Cardiac muscle cell (in vitro differentiated cells and primary cell): Measurements from ENCODE around the gene JPH4. TPM values are rescaled to one million over a fixed set of nuclear protein-coding genes. Genes with fewer than 3 reads are reported as not detected.

Source experiments
- DNase-seq, 2 donors: peaks; one replicate each; pipeline versions ENCODE4 v3.0.0 to v3.0.0-alpha.2; 2010 to 2017; ENCODE audit warnings: low read depth in 1 of 2, low spot score in 1 of 2
- H3K27ac ChIP-seq: fragments of 200-600 bp; sonication (generic); 2 replicates; pipeline ENCODE4 v1.5.1; 2016
- H3K27me3 ChIP-seq: fragments of 200-600 bp; sonication (generic); 2 replicates; pipeline ENCODE4 v1.6.0; 2016; ENCODE audit warnings: control low read depth
- H3K36me3 ChIP-seq: fragments of 200-600 bp; sonication (generic); 2 replicates; pipeline ENCODE4 v1.5.1; 2016; ENCODE audit warnings: control low read depth
- H3K4me1 ChIP-seq: fragments of 200-600 bp; sonication (generic); 2 replicates; pipeline ENCODE4 v1.8.1; 2017; ENCODE audit warnings: low read depth, mild to moderate bottlenecking, mixed run types
- H3K4me3 ChIP-seq: fragments of 200-600 bp; sonication (generic); 2 replicates; pipeline ENCODE4 v1.5.1; 2016; ENCODE audit warnings: mild to moderate bottlenecking
- H3K9me3 ChIP-seq: fragments of 200-600 bp; sonication (generic); 2 replicates; pipeline ENCODE4 v1.5.1; 2017; ENCODE audit warnings: low read depth, mild to moderate bottlenecking, control low read depth
- polyA plus RNA-seq: library from polyadenylated mRNA; unstranded; fragments of >200 nt; fragmentation: Nextera tagmentation; extraction: Ambion mirVana; gene quantifications from 2 replicates; pipeline ENCODE4 v1.2.1, GENCODE V29; 2016
- total RNA-seq: library from RNA; depleted of rRNA; stranded (reverse); fragments of >200 nt; gene quantifications from 2 replicates; pipeline ENCODE4 v1.2.3, GENCODE V29; 2016
- TF ChIP-seq, protein P1 (sequence below): IDR thresholded peaks from 2 replicates; pipeline ENCODE4 v1.5.1; 2012; ENCODE audit warnings: low read depth, mild to moderate bottlenecking, low read length

JPH4 gene
- total RNA-seq (0.39 and 0.63 TPM in 2 replicates), polyA plus RNA-seq (0.53 and 1.4 TPM in 2 replicates)

DNA sequence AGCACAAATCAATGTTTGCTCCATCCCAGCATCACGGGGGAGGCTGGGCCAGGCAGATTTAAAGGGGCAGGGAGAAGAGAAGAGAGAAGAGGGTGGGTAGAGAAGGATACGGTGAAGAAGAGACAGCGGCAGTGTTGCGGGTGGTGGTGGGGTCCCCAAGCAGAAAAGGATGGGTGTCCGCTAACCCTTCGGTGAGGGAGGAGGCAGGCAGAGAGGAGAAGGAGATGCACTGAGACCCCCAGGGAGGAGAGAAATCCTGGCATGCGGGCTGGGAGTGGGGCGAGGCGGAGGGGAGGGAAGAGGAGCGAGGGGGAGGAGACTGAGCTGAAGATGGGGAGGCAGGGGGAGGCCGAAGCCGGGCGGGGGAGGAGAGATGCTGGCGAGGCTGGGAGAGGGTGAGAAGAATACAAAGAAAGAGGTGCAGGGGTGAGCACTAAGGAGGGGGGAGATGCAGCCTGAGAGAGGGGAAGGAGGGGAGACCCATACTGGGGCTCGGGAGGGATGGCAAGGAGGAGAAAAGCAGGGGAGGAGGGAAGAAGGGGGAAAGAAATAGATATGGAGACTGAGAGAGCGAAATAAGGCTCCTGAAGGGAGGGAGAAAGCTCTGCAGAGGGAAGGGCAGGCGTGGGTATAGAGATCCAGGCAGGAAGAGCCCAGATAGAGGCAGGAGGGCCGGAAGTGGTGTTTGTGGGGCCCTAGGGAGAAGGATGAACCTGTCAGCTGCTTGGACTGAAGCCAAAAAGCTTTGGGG lies at the start of gene JPH4:
TSS of gene JPH4 (minus strand) at position 231 of the 751 bp plus-strand sequence. CDS start 1,337 bp downstream, outside the sequence.
- TF ChIP-seq, protein P1, sequence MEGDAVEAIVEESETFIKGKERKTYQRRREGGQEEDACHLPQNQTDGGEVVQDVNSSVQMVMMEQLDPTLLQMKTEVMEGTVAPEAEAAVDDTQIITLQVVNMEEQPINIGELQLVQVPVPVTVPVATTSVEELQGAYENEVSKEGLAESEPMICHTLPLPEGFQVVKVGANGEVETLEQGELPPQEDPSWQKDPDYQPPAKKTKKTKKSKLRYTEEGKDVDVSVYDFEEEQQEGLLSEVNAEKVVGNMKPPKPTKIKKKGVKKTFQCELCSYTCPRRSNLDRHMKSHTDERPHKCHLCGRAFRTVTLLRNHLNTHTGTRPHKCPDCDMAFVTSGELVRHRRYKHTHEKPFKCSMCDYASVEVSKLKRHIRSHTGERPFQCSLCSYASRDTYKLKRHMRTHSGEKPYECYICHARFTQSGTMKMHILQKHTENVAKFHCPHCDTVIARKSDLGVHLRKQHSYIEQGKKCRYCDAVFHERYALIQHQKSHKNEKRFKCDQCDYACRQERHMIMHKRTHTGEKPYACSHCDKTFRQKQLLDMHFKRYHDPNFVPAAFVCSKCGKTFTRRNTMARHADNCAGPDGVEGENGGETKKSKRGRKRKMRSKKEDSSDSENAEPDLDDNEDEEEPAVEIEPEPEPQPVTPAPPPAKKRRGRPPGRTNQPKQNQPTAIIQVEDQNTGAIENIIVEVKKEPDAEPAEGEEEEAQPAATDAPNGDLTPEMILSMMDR = no peak
- peaks cover 5% of the 10 kb centered on the region for H3K4me1 ChIP-seq
- H3K4me3 ChIP-seq = peak within 1 kb of the TSS; percentile 23
- H3K27ac ChIP-seq = no peak within 1 kb of the TSS
- no peak for DNase-seq
- peaks cover 53% of the 10 kb centered on the region for H3K27me3 ChIP-seq
- H3K9me3 ChIP-seq = no peaks in the 10 kb centered on the region
- no peaks in the 10 kb centered on the region for H3K36me3 ChIP-seq

DNA sequence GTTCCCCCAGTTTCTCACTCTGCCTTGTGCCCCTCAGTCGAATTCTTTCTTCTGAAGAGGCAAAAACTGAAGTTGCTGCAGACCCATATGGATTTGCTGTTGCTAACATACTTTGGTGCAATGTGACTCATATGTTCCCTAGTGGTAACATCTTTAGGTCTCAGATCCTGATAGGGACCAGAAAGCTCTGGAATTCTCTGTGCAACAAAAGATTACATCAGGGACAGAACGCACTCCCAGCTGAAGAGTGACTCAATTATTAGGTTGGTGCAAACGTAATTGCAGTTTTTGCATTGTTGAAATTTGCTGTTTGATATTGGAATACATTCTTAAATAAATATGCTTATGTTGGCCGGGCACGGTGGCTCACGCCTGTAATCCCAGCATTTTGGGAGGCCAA lies 49.4 kb upstream of the JPH4 start:
- Histone ChIP-seq H3K27ac (no peak overlapping the region), H3K27me3 (no peaks in the 10 kb centered on the region), H3K4me3 (no peak overlapping the region), H3K36me3 (no peaks in the 10 kb centered on the region), H3K9me3 (no peaks in the 10 kb centered on the region), H3K4me1 (peaks cover 6% of the 10 kb centered on the region)
- TF ChIP-seq, protein P1 = no peak
- peak in 1 of 2 donors; percentile 9 for DNase-seq

DNA sequence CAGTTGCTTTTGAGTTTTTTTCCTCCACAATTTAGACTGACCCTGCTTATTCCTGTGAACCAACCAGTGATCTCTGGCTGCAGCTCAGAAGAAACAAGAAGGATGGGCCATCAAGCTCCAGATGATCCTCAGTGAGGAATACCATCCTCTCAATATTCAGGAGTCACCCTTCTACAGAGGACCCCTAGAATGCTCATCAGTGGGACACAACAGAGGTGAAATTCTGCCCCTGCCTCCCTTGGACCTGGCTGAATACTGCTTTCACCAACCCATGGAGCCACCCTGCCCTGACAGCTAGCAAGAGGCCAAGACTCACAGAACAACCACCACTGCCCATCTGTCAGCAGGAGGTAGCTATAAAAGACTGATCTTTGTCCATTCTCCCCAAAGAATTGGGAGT lies 48.4 kb upstream of the JPH4 start:
- no peaks in the 10 kb centered on the region for H3K27me3 ChIP-seq
- no peak overlapping the region for H3K4me3 ChIP-seq
- H3K4me1 ChIP-seq = no peaks in the 10 kb centered on the region
- TF ChIP-seq, protein P1 = no peak
- no peaks in the 10 kb centered on the region for H3K9me3 ChIP-seq
- no peak overlapping the region for H3K27ac ChIP-seq
- no peaks in the 10 kb centered on the region for H3K36me3 ChIP-seq
- no peak for DNase-seq

DNA sequence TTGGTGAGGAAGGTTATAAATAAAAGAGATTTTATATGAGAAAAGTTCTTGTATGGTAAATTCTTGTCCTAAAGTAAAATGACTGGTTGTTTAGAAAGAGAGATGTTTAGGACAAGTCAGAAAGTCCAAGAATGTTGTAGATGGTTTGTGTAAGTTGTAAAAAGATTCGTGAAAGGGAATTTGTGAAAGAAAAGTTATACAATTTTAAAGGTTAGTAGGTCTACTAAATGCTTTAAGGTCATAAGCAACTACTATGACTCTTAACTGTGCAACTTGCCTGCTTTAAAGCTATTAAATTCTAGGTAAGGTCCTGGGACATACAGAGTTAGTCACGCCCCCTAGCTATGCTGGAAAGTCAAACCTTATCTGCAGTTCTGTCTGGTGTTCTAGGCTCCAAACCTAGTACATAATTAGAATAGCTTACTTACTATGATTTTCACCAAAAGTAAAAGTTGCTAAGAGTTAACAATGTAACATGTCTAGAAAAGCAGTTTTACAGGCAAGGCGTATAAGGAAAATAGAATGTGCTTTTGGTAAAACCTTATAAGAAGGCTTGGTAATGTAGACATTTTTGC lies 46.3 kb upstream of the JPH4 start:
- no peak overlapping the region for H3K4me3 ChIP-seq
- no peaks in the 10 kb centered on the region for H3K4me1 ChIP-seq

DNA sequence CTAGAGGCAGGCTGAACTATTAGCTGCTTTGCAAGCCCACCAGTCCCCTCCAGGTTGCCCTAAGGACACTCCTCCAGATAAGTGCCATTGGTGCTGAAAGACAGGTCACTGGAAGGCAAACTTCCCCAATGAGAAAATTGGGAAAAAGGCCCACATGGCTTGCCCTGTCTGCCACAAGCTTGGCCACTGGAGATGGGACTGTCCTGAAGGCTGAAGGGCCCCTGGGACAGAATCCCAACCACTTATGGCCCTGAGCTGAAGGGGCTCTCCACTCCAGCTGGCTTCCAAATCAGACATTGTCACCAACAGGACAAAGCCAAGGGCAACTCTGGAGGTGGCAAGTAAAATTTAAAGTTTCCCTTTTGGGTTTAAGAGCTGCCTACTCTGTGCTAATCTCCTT lies 45.4 kb upstream of the JPH4 start:
- Histone ChIP-seq H3K27me3 (no peaks in the 10 kb centered on the region), H3K4me3 (no peak overlapping the region), H3K9me3 (no peaks in the 10 kb centered on the region), H3K4me1 (no peaks in the 10 kb centered on the region), H3K36me3 (no peaks in the 10 kb centered on the region), H3K27ac (no peak overlapping the region)
- TF ChIP-seq, protein P1 = no peak
- no peak for DNase-seq

More for the DNA sequence above, 46.3 kb upstream of the JPH4 start:
- H3K36me3 ChIP-seq = no peaks in the 10 kb centered on the region
- no peak overlapping the region for H3K27ac ChIP-seq
- no peaks in the 10 kb centered on the region for H3K9me3 ChIP-seq
- H3K27me3 ChIP-seq = no peaks in the 10 kb centered on the region
- no peak for DNase-seq
- TF ChIP-seq, protein P1 = no peak
